A549 (cell line): ENCODE measurements around the gene GALNT18.

Source experiments
- BHLHE40 ChIP-seq: IDR thresholded peaks from 2 replicates; pipeline ENCODE4 v1.6.1; 2012; ENCODE audit warnings: low read depth, low read length, inconsistent platforms
- CEBPB ChIP-seq, 2 experiments: fragments of >200 bp in 1 of 2; sonication (Bioruptor Twin) in 1 of 2; formaldehyde crosslinking in 1 of 2; IDR thresholded peaks; 2 replicates each; pipeline ENCODE4 v1.6.1; 2012 to 2016
- CHD4 ChIP-seq: fragments of 200-600 bp; sonication (generic); IDR thresholded peaks from 2 replicates; pipeline ENCODE4 v1.6.1; 2016; ENCODE audit warnings: antibody characterized with exemption, mild to moderate bottlenecking, borderline replicate concordance
- CTCF ChIP-seq: fragments of >200 bp; sonication (Bioruptor Twin); formaldehyde crosslinking; IDR thresholded peaks from 3 replicates; pipeline ENCODE4 v1.5.1; 2016
- EP300 ChIP-seq, 2 experiments: fragments of >200 bp; sonication (Bioruptor Twin); formaldehyde crosslinking; IDR thresholded peaks; 2 replicates in 1 of 2; 3 replicates in 1 of 2; pipeline ENCODE4 v1.6.1; 2016 to 2017
- JUNB ChIP-seq: fragments of >200 bp; sonication (Bioruptor Twin); formaldehyde crosslinking; IDR thresholded peaks from 2 replicates; pipeline ENCODE4 v1.6.1; 2016
- MYC ChIP-seq: IDR thresholded peaks from 2 replicates; pipeline ENCODE4 v1.6.1; 2012; ENCODE audit warnings: mild to moderate bottlenecking, inconsistent platforms, low read length, improper control_type of control experiment, borderline replicate concordance
- POLR2A ChIP-seq: IDR thresholded peaks from 2 replicates; pipeline ENCODE4 v1.6.1; 2012; ENCODE audit warnings: mild to moderate bottlenecking, low read length
- RAD21 ChIP-seq, 2 experiments: fragments of >200 bp in 1 of 2; sonication (Bioruptor Twin) in 1 of 2; formaldehyde crosslinking in 1 of 2; IDR thresholded peaks in 1 of 2; conservative IDR thresholded peaks in 1 of 2; 2 replicates in 1 of 2; 3 replicates in 1 of 2; pipeline ENCODE4 v1.6.1; 2012 to 2018; ENCODE audit warnings: inconsistent platforms in 1 of 2
- REST ChIP-seq: fragments of 200-600 bp; sonication (generic); IDR thresholded peaks from 2 replicates; pipeline ENCODE4 v1.6.1; 2016; ENCODE audit warnings: antibody characterized with exemption, mild to moderate bottlenecking, moderate library complexity
- TFCP2L1 ChIP-seq: fragments of 250-450 bp; sonication (Bioruptor Pico); IDR thresholded peaks from 2 replicates; pipeline ENCODE4 v1.5.0; 2021; ENCODE audit warnings: mild to moderate bottlenecking
- ZFP36 ChIP-seq: fragments of 450-650 bp; IDR thresholded peaks from 2 replicates; pipeline ENCODE4 v1.6.1; 2014; ENCODE audit warnings: borderline replicate concordance; ENCODE audit not compliant: partially characterized antibody

- no peak for TF ChIP-seq CTCF
- TF ChIP-seq POLR2A: no peak
- TF ChIP-seq RAD21 (conservative IDR thresholded peaks at IDR 0.05 in 1 of 2, IDR thresholded peaks at IDR 0.05 in 1 of 2): no peak
- no peak for TF ChIP-seq CEBPB (IDR thresholded peaks at IDR 0.05)
- no peak for TF ChIP-seq CHD4
- TF ChIP-seq TFCP2L1 (CRISPR knock-in tag): no peak
- TF ChIP-seq MYC: no peak
- TF ChIP-seq REST: no peak
- no peak for TF ChIP-seq ZFP36
- no peak for TF ChIP-seq BHLHE40
- TF ChIP-seq EP300 (IDR thresholded peaks at IDR 0.05): no peak
- no peak for TF ChIP-seq JUNB
These were observed 90.5 kb downstream of the GALNT18 start for GRCh38 chr11:11531131-11531908.
